Neural progenitor cell (in vitro differentiated cells): ENCODE results near the gene NCDN. TPM values are rescaled to one million over a fixed set of nuclear protein-coding genes. Genes with fewer than 3 reads are reported as not detected.

Experiments
- DNase-seq: peaks from one replicate; pipeline ENCODE4 v3.0.0-alpha.2; 2016; ENCODE audit warnings: low spot score
- H2AFZ ChIP-seq: fragments of 200-600 bp; sonication (generic); replicated peaks from 2 replicates; pipeline ENCODE4 v1.6.1; 2016; ENCODE audit warnings: antibody characterized with exemption
- H3F3A ChIP-seq: fragments of 200-600 bp; sonication (generic); 2 replicates; pipeline ENCODE4 v1.6.1; 2016; ENCODE audit warnings: antibody characterized with exemption, low read depth
- H3K27ac ChIP-seq: fragments of 200-600 bp; sonication (generic); 2 replicates; pipeline ENCODE4 v1.5.1; 2016; ENCODE audit warnings: mild to moderate bottlenecking
- H3K27me3 ChIP-seq: fragments of 200-600 bp; sonication (generic); 2 replicates; pipeline ENCODE4 v1.6.1; 2016; ENCODE audit warnings: mild to moderate bottlenecking, moderate library complexity
- H3K36me3 ChIP-seq: fragments of 200-600 bp; sonication (generic); 2 replicates; pipeline ENCODE4 v1.5.1; 2016
- H3K4me1 ChIP-seq: fragments of 200-600 bp; sonication (generic); 2 replicates; pipeline ENCODE4 v1.6.1; 2016; ENCODE audit warnings: mixed run types
- H3K4me2 ChIP-seq: fragments of 200-600 bp; sonication (generic); 2 replicates; pipeline ENCODE4 v1.6.1; 2016
- H3K4me3 ChIP-seq: fragments of 200-600 bp; sonication (generic); 2 replicates; pipeline ENCODE4 v1.5.1; 2016
- H3K79me2 ChIP-seq: fragments of 200-600 bp; sonication (generic); 2 replicates; pipeline ENCODE4 v1.6.1; 2016; ENCODE audit warnings: low read depth
- H3K9ac ChIP-seq: fragments of 200-600 bp; sonication (generic); 2 replicates; pipeline ENCODE4 v1.6.1; 2016
- H3K9me3 ChIP-seq: fragments of 200-600 bp; sonication (generic); 2 replicates; pipeline ENCODE4 v1.5.1; 2016; ENCODE audit warnings: low read depth
- H4K20me1 ChIP-seq: fragments of 200-600 bp; sonication (generic); 2 replicates; pipeline ENCODE4 v1.6.1; 2016; ENCODE audit warnings: low read depth
- H3K27ac Mint-ChIP-seq: 3 replicates; pipeline ENCODE4 v1.8.0; 2021; ENCODE audit warnings: mixed read lengths
- H3K27me3 Mint-ChIP-seq: 2 replicates; pipeline ENCODE4 v1.8.0; 2022; ENCODE audit warnings: low read depth, mild to moderate bottlenecking, inconsistent platforms, moderate library complexity, mixed read lengths; ENCODE audit not compliant: insufficient read depth
- H3K36me3 Mint-ChIP-seq: 3 replicates; pipeline ENCODE4 v1.8.0; 2021; ENCODE audit warnings: mixed read lengths
- H3K4me1 Mint-ChIP-seq: 3 replicates; pipeline ENCODE4 v1.8.0; 2021; ENCODE audit warnings: mixed read lengths
- H3K4me3 Mint-ChIP-seq: 3 replicates; pipeline ENCODE4 v1.8.0; 2021; ENCODE audit warnings: mild to moderate bottlenecking, moderate library complexity, mixed read lengths
- H3K9me3 Mint-ChIP-seq: 3 replicates; pipeline ENCODE4 v1.8.0; 2020; ENCODE audit warnings: mixed read lengths
- EZH2 ChIP-seq: fragments of 200-600 bp; sonication (generic); IDR thresholded peaks from 2 replicates; pipeline ENCODE4 v1.6.1; 2017; ENCODE audit warnings: antibody characterized with exemption, mild to moderate bottlenecking, moderate library complexity
- EZH2phosphoT487 ChIP-seq: fragments of 200-600 bp; sonication (generic); IDR thresholded peaks from 2 replicates; pipeline ENCODE4 v1.6.1; 2017; ENCODE audit warnings: antibody characterized with exemption
- total RNA-seq: library from RNA; depleted of rRNA; stranded (reverse); fragments of >200 nt; gene quantifications from 2 replicates; pipeline ENCODE4 v1.2.3, GENCODE V29; 2015; ENCODE audit warnings: low replicate concordance
- TF ChIP-seq, protein P1 (sequence below): fragments of 200-600 bp; sonication (generic); IDR thresholded peaks from 2 replicates; pipeline ENCODE4 v1.5.1; 2017; ENCODE audit warnings: antibody characterized with exemption, mild to moderate bottlenecking

NCDN gene
- total RNA-seq, 1 donor from 2014 or later: 5.8 TPM

DNA sequence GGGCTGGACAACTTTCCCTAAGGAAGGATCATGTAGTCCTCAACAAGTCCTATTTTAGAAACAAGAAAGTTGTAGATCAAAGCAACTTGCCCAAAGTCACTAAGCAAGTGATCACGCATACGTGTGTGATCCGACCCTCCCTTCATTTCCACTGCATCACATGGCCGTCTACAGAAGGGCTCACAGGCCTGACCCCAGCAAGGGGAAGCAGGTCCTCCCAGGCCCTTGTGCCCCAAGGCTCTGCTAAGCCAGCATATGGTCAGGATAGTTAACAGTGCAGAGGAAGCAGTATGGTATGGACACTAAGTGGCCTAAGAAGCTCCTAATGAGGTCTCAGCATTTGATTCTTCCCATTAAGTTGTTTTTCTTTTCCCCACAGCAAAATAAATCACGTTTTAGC, 40.3 kb downstream of the NCDN start:
- no peak overlapping the region for H3K27ac ChIP-seq
- Mint-ChIP-seq H3K9me3 (no peaks in the 10 kb centered on the region), H3K27me3 (no peaks in the 10 kb centered on the region), H3K27ac (no peak overlapping the region), H3K4me3 (no peak overlapping the region), H3K36me3 (peaks cover 11% of the 10 kb centered on the region), H3K4me1 (no peaks in the 10 kb centered on the region)
- no peaks in the 10 kb centered on the region for H3K4me1 ChIP-seq
- no peak for DNase-seq
- no peak overlapping the region for H3K4me2 ChIP-seq
- H4K20me1 ChIP-seq: peaks cover 3% of the 10 kb centered on the region
- TF ChIP-seq, protein P1, sequence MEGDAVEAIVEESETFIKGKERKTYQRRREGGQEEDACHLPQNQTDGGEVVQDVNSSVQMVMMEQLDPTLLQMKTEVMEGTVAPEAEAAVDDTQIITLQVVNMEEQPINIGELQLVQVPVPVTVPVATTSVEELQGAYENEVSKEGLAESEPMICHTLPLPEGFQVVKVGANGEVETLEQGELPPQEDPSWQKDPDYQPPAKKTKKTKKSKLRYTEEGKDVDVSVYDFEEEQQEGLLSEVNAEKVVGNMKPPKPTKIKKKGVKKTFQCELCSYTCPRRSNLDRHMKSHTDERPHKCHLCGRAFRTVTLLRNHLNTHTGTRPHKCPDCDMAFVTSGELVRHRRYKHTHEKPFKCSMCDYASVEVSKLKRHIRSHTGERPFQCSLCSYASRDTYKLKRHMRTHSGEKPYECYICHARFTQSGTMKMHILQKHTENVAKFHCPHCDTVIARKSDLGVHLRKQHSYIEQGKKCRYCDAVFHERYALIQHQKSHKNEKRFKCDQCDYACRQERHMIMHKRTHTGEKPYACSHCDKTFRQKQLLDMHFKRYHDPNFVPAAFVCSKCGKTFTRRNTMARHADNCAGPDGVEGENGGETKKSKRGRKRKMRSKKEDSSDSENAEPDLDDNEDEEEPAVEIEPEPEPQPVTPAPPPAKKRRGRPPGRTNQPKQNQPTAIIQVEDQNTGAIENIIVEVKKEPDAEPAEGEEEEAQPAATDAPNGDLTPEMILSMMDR: no peak
- TF ChIP-seq EZH2: no peak
- TF ChIP-seq EZH2phosphoT487: no peak
- no peaks in the 10 kb centered on the region for H3F3A ChIP-seq
- H3K4me3 ChIP-seq: no peak overlapping the region
- no peak overlapping the region for H3K9ac ChIP-seq
- no peak overlapping the region for H2AFZ ChIP-seq
- H3K79me2 ChIP-seq: no peaks in the 10 kb centered on the region
- no peaks in the 10 kb centered on the region for H3K36me3 ChIP-seq
- no peaks in the 10 kb centered on the region for H3K27me3 ChIP-seq
- no peaks in the 10 kb centered on the region for H3K9me3 ChIP-seq

DNA sequence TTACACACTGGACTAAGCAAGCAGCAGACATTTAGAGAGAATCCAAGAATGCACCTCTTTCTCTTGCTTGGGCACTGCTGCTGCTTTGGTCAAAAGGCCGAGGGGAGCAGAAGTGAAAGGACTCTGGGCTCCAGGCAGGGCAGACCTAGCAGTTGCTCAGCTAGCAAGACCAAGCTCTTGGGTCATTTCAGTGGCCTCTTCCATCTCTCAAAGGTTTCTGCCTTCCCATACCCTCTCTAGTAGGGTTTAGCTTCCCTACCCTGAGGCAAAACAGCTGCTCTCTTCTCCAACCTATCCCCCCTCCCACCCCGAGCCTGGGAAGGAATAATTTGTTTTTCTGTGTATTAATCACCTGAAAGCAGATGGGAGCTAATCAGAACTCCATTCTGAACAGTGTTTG, 41.3 kb downstream of the NCDN start:
- Histone ChIP-seq H3K9me3 (no peaks in the 10 kb centered on the region), H3K4me2 (no peak overlapping the region), H2AFZ (no peak overlapping the region), H3K4me3 (no peak overlapping the region), H3K4me1 (no peaks in the 10 kb centered on the region), H3K79me2 (no peaks in the 10 kb centered on the region), H3K27me3 (no peaks in the 10 kb centered on the region), H3K9ac (no peak overlapping the region), H3F3A (no peaks in the 10 kb centered on the region), H3K27ac (no peak overlapping the region), H4K20me1 (peaks cover 3% of the 10 kb centered on the region), H3K36me3 (no peaks in the 10 kb centered on the region)
- H3K27me3 Mint-ChIP-seq: no peaks in the 10 kb centered on the region
- TF ChIP-seq EZH2phosphoT487 (no peak), EZH2 (no peak)
- TF ChIP-seq, protein P1: no peak
- no peaks in the 10 kb centered on the region for H3K4me1 Mint-ChIP-seq
- H3K4me3 Mint-ChIP-seq: no peak overlapping the region
- no peak overlapping the region for H3K27ac Mint-ChIP-seq
- no peak for DNase-seq
- no peaks in the 10 kb centered on the region for H3K9me3 Mint-ChIP-seq
- H3K36me3 Mint-ChIP-seq: peaks cover 19% of the 10 kb centered on the region

DNA sequence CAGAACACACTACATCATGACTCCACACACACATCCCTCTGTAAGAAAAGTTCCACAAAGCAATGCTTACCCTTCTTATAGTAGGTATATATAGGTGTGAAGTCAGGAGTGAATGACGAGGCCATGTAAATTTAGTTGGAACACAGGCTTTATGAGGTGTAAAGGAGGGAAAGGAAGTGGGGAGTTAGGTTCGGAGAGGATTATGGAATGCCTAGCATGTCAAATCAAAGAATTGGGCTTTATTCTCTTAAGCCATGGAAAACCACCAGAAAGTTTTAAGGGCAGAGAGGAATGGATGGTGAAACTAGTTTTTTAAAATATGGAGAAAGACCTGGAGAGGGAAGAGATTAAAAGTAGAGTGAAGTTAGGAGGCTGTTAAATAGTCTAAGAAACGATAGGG, 41.8 kb downstream of the NCDN start:
- Histone ChIP-seq H3K4me1 (no peaks in the 10 kb centered on the region), H2AFZ (no peak overlapping the region), H4K20me1 (peaks cover 3% of the 10 kb centered on the region), H3K79me2 (no peaks in the 10 kb centered on the region), H3K4me3 (no peak overlapping the region), H3K9me3 (no peaks in the 10 kb centered on the region), H3F3A (no peaks in the 10 kb centered on the region), H3K36me3 (no peaks in the 10 kb centered on the region), H3K27ac (no peak overlapping the region), H3K27me3 (no peaks in the 10 kb centered on the region), H3K4me2 (no peak overlapping the region), H3K9ac (no peak overlapping the region)
- peaks cover 23% of the 10 kb centered on the region for H3K36me3 Mint-ChIP-seq
- H3K4me1 Mint-ChIP-seq: no peaks in the 10 kb centered on the region
- no peaks in the 10 kb centered on the region for H3K9me3 Mint-ChIP-seq
- no peak overlapping the region for H3K27ac Mint-ChIP-seq
- no peak for TF ChIP-seq EZH2phosphoT487
- TF ChIP-seq, protein P1: no peak
- no peak for DNase-seq
- H3K4me3 Mint-ChIP-seq: no peak overlapping the region
- H3K27me3 Mint-ChIP-seq: no peaks in the 10 kb centered on the region

DNA sequence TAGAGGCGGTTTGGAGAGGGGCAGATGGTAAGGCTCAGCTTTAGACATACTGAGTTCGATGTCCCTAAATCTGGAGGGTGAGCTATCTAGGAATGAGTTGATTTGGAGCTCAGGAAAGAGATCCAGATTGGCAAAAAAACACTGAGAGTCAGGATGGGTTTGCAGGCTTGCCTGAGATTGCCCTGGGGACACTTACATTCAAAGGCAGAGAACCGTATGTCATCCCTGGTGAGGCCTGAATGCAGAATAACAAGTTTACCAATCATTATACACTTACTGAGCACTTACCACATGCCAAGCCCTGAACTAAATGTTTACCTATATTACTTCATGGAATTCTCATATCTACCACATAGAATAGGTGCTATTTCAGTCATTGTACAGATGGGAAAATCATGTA, 43.0 kb downstream of the NCDN start:
- Mint-ChIP-seq H3K27ac (no peak overlapping the region), H3K9me3 (no peaks in the 10 kb centered on the region), H3K27me3 (no peaks in the 10 kb centered on the region), H3K36me3 (peaks cover 25% of the 10 kb centered on the region), H3K4me3 (no peak overlapping the region), H3K4me1 (peaks cover 11% of the 10 kb centered on the region)
- H3F3A ChIP-seq: no peaks in the 10 kb centered on the region
- peaks cover 8% of the 10 kb centered on the region for H4K20me1 ChIP-seq
- H3K79me2 ChIP-seq: no peaks in the 10 kb centered on the region
- H3K4me2 ChIP-seq: no peak overlapping the region
- TF ChIP-seq, protein P1: no peak
- TF ChIP-seq EZH2 (no peak), EZH2phosphoT487 (no peak)
- no peaks in the 10 kb centered on the region for H3K36me3 ChIP-seq
- H3K27me3 ChIP-seq: no peaks in the 10 kb centered on the region
- H2AFZ ChIP-seq: no peak overlapping the region
- no peaks in the 10 kb centered on the region for H3K4me1 ChIP-seq
- no peak overlapping the region for H3K27ac ChIP-seq
- no peak overlapping the region for H3K9ac ChIP-seq
- no peak overlapping the region for H3K4me3 ChIP-seq
- H3K9me3 ChIP-seq: no peaks in the 10 kb centered on the region
- no peak for DNase-seq
